ENCODE data around the gene SUSD5. TPM values are rescaled to one million over a fixed set of nuclear protein-coding genes. Genes with fewer than 3 reads are reported as not detected.

SUSD5 gene
- total RNA-seq, 5 donors from 2014 or later (not counting 1 experiment from before 2014, with no cell fraction given): not detected

DNA sequence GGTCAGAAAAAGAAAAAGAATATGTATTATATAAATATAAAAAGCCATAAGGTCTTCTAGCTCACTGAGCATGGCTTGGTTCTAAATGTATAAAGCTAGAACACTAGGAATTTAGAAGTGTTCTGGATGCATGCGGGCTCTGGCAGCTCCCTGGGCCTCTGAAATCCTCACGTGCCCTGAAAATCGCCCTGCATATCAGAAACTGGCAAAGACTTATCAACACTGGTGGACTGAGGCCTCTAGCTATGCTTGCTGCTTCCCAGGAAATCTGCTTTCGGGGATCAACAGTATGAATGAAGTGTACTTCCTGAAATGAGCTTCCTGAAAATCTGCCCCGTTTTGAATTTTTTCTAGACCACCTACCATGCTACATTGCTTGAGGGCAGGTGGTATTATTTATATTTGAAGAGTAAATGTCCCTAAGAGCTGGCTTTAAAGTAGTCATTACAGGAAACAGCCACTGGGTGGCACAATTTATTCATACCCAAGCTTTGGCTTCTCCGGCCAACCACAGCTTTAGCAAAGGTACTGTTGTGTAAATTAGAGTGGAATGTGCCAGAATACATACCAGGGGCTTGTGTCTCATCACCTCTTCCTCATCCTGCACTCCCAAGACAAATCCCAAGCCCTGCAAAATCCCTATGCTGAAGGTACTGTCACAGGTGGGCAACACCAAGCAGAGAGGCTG, 87.1 kb downstream of the SUSD5 start:
- WGBS (ENCODE audit: insufficient coverage): 57% methylated on average over 3 of the region's 6 CpGs
- Mint-ChIP-seq H3K36me3 (peaks cover 41% of the 10 kb centered on the region), H3K9me3 (no peaks in the 10 kb centered on the region), H3K4me1 (peaks cover 0 to 7% (median 4%) of the 10 kb centered on the region in 3 donors), H3K4me3 (no peak overlapping the region), H3K27ac (no peak overlapping the region), H3K27me3 (no peaks in the 10 kb centered on the region)
- H3K9me3 ChIP-seq: no peaks in the 10 kb centered on the region
- no peak overlapping the region for H3K27ac ChIP-seq (ENCODE audit: low read length)
- ChIA-PET CTCF (interaction anchor here (0.5 to 2.8 kb wide), 32 partner anchors 10 to 1048 kb away, joined by 3 to 28 read pairs (median 4); partner anchors contain the start of genes CRTAP (in 1 of the 2), GPD1L (in 1 of the 2) and PDCD6IP (in 1 of the 2)), POLR2A (no interaction called here)
- DNase-seq: peak in 15 of 35 experiments; percentile 6 to 64 (median 18)
- no peaks in the 10 kb centered on the region for H3K27me3 ChIP-seq (replicated peaks in 1 of 2; ENCODE audit: control insufficient read depth in 2 of 2, extremely low read depth in 1 of 2, insufficient read depth in 2 of 2, low read length in 1 of 2)
- H3K4me1 ChIP-seq (ENCODE audit: control insufficient read depth in 1 of 2, extremely low read depth in 1 of 2, insufficient read depth in 2 of 2, low read length in 2 of 2): peaks cover 0 to 2% of the 10 kb centered on the region in 2 experiments
- H3K4me3 ChIP-seq (ENCODE audit: control insufficient read depth in 1 of 2, extremely low read depth in 1 of 2, low read length in 1 of 2): no peak overlapping the region
- H3K36me3 ChIP-seq (ENCODE audit: control insufficient read depth in 2 of 2, extremely low read depth in 1 of 2, insufficient read depth in 1 of 2, low read length in 1 of 2): peaks cover 0 to 35% of the 10 kb centered on the region in 2 donors
- peak in 3 of 4 experiments; percentile 58 to 72 (median 63) for ATAC-seq (replicated peaks in 1 of 4)

DNA sequence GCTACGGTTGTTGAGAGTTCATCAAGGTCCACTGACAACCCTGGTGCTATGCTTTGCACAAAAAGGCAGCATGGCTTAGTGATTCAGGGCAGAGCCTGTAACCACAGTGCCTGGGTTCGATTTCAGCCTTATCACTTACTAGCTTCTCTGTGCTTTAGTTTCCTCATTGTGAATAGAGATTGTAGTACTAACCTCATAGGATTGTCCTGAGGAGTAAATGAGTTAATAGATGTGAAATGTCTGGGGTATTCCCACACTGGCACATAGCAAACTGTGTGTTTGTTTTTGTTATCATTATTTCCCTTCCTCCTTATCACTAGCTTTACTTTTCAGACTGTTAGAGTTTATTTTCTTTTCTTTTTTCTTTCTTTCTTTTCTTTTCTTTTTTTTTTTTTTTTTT, 88.5 kb downstream of the SUSD5 start:
- no peak overlapping the region for H3K27ac Mint-ChIP-seq
- Histone ChIP-seq H3K36me3 (ENCODE audit: control insufficient read depth in 2 of 2, extremely low read depth in 1 of 2, insufficient read depth in 1 of 2, low read length in 1 of 2) (peaks cover 0 to 39% of the 10 kb centered on the region in 2 donors), H3K27ac (ENCODE audit: low read length) (no peak overlapping the region), H3K4me3 (ENCODE audit: control insufficient read depth in 1 of 2, extremely low read depth in 1 of 2, low read length in 1 of 2) (no peak overlapping the region), H3K9me3 (no peaks in the 10 kb centered on the region), H3K4me1 (ENCODE audit: control insufficient read depth in 1 of 2, extremely low read depth in 1 of 2, insufficient read depth in 2 of 2, low read length in 2 of 2) (peaks cover 0 to 2% of the 10 kb centered on the region in 2 experiments), H3K27me3 (replicated peaks in 1 of 2; ENCODE audit: control insufficient read depth in 2 of 2, extremely low read depth in 1 of 2, insufficient read depth in 2 of 2, low read length in 1 of 2) (no peaks in the 10 kb centered on the region)
- ATAC-seq (replicated peaks in 1 of 4): no peak
- ChIA-PET POLR2A (interaction anchor here in 1 of 2 donors (0.6 kb wide), 1 partner anchor 33 kb away, joined by 10 read pairs; no protein-coding TSS in a partner anchor), CTCF (interaction anchor here (0.6 to 2.8 kb wide), 8 partner anchors 70 to 657 kb away, joined by 3 to 28 read pairs (median 8); no protein-coding TSS in a partner anchor)
- H3K27me3 Mint-ChIP-seq: no peaks in the 10 kb centered on the region
- no peak overlapping the region for H3K4me3 Mint-ChIP-seq
- peaks cover 43% of the 10 kb centered on the region for H3K36me3 Mint-ChIP-seq
- peaks cover 0 to 7% (median 4%) of the 10 kb centered on the region in 3 donors for H3K4me1 Mint-ChIP-seq
- WGBS (ENCODE audit: insufficient coverage): 67% methylated on average over 1 of the region's 2 CpGs
- H3K9me3 Mint-ChIP-seq: no peaks in the 10 kb centered on the region
- no peak for DNase-seq

DNA sequence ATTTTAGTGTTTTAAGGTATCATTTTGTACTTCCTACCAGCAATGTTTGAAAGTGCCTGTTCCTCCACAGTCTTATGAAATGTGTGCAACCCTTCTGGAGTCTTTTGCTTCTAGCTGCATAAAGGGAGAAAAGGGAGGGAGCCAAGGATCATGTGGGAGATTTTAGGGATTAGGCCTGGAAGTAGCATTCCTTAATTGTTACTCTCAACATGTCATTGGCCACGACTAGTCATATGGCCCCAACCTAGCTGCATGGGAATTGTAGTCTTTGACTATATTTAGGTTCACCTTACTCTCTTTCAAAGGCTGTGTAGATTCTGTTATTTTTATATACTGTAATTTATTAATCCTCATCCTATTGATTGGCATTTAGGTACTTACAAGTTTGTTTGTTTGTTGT, 89.9 kb downstream of the SUSD5 start:
- no peaks in the 10 kb centered on the region for H3K9me3 Mint-ChIP-seq
- Histone ChIP-seq H3K27me3 (replicated peaks in 1 of 2; ENCODE audit: control insufficient read depth in 2 of 2, extremely low read depth in 1 of 2, insufficient read depth in 2 of 2, low read length in 1 of 2) (no peaks in the 10 kb centered on the region), H3K36me3 (ENCODE audit: control insufficient read depth in 2 of 2, extremely low read depth in 1 of 2, insufficient read depth in 1 of 2, low read length in 1 of 2) (peaks cover 0 to 39% of the 10 kb centered on the region in 2 donors), H3K27ac (ENCODE audit: low read length) (no peak overlapping the region), H3K9me3 (no peaks in the 10 kb centered on the region), H3K4me3 (ENCODE audit: control insufficient read depth in 1 of 2, extremely low read depth in 1 of 2, low read length in 1 of 2) (no peak overlapping the region), H3K4me1 (ENCODE audit: control insufficient read depth in 1 of 2, extremely low read depth in 1 of 2, insufficient read depth in 2 of 2, low read length in 2 of 2) (peaks cover 0 to 2% of the 10 kb centered on the region in 2 experiments)
- peaks cover 44% of the 10 kb centered on the region for H3K36me3 Mint-ChIP-seq
- ChIA-PET CTCF (interaction anchor here (0.6 to 1.1 kb wide), 8 partner anchors 19 to 655 kb away, joined by 3 to 6 read pairs (median 4); no protein-coding TSS in a partner anchor), POLR2A (interaction anchor here in 1 of 2 donors (0.6 kb wide), 1 partner anchor 1130 kb away, joined by 4 read pairs; no protein-coding TSS in a partner anchor)
- peaks cover 0 to 7% (median 2%) of the 10 kb centered on the region in 3 donors for H3K4me1 Mint-ChIP-seq
- no peak overlapping the region for H3K4me3 Mint-ChIP-seq
- WGBS (ENCODE audit: insufficient coverage): no CpG with 5 or more reads among the region's 1 CpG
- ATAC-seq (replicated peaks in 1 of 4): no peak
- no peak overlapping the region for H3K27ac Mint-ChIP-seq
- no peak for DNase-seq
- H3K27me3 Mint-ChIP-seq: no peaks in the 10 kb centered on the region

DNA sequence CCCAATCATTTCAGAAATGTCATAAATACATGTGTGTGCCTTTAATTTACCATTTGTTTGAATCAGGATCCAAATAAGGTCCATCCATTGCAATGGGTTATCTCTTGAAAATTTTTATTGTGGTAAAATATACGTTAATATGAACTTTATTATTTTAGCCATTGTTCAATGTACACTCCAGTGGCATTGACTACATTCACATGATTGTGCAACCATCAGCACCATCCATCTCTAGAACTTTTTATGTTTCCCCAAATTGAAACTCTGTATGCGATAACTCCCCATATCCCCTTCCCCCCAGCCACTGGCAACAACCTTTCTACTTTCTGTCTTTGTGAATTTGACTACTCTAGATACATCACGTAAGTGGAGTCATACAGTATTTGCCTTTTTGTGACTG, 92.8 kb downstream of the SUSD5 start:
- Mint-ChIP-seq H3K9me3 (no peaks in the 10 kb centered on the region), H3K27ac (no peak overlapping the region), H3K4me3 (no peak overlapping the region), H3K36me3 (peaks cover 46% of the 10 kb centered on the region), H3K27me3 (no peaks in the 10 kb centered on the region), H3K4me1 (no peaks in the 10 kb centered on the region)
- no CpG with 5 or more reads among the region's 3 CpGs for WGBS (ENCODE audit: insufficient coverage)
- CTCF ChIA-PET: no interaction called here
- Histone ChIP-seq H3K36me3 (ENCODE audit: control insufficient read depth in 2 of 2, extremely low read depth in 1 of 2, insufficient read depth in 1 of 2, low read length in 1 of 2) (peaks cover 0 to 29% of the 10 kb centered on the region in 2 donors), H3K27ac (ENCODE audit: low read length) (no peak overlapping the region), H3K27me3 (replicated peaks in 1 of 2; ENCODE audit: control insufficient read depth in 2 of 2, extremely low read depth in 1 of 2, insufficient read depth in 2 of 2, low read length in 1 of 2) (no peaks in the 10 kb centered on the region), H3K4me3 (ENCODE audit: control insufficient read depth in 1 of 2, extremely low read depth in 1 of 2, low read length in 1 of 2) (no peak overlapping the region), H3K4me1 (ENCODE audit: control insufficient read depth in 1 of 2, extremely low read depth in 1 of 2, insufficient read depth in 2 of 2, low read length in 2 of 2) (no peaks in the 10 kb centered on the region), H3K9me3 (no peaks in the 10 kb centered on the region)
- ATAC-seq (replicated peaks in 1 of 4): no peak
- DNase-seq: no peak
- POLR2A ChIA-PET: no interaction called here

DNA sequence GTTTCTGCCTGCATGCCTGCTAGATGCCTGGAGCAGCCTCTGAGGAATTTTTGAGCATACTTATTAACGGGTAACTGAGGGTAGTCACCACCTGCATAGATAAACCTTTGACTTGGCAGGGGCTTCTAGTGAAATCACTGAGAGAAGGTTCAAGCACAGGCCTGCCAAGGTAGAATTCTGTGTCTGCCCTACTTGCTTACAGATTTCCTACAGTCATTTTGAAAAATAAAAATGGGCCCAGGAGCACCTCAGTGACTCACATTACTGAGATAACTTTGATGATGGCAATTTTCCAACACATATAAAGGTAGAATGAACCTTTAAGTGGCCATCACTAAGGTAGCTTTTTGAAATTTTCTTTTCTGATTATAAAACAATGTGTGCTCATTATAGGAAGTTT, 94.0 kb downstream of the SUSD5 start:
- Mint-ChIP-seq H3K4me3 (no peak overlapping the region), H3K27me3 (no peaks in the 10 kb centered on the region), H3K36me3 (peaks cover 48% of the 10 kb centered on the region), H3K4me1 (peaks cover 0 to under 1% (median under 1%) of the 10 kb centered on the region in 3 donors), H3K9me3 (no peaks in the 10 kb centered on the region), H3K27ac (peak overlapping the region in 1 of 2 donors; percentile 7)
- no peaks in the 10 kb centered on the region for H3K9me3 ChIP-seq
- H3K36me3 ChIP-seq (ENCODE audit: control insufficient read depth in 2 of 2, extremely low read depth in 1 of 2, insufficient read depth in 1 of 2, low read length in 1 of 2): peaks cover 0 to 26% of the 10 kb centered on the region in 2 donors
- no peaks in the 10 kb centered on the region for H3K27me3 ChIP-seq (replicated peaks in 1 of 2; ENCODE audit: control insufficient read depth in 2 of 2, extremely low read depth in 1 of 2, insufficient read depth in 2 of 2, low read length in 1 of 2)
- no CpG with 5 or more reads among the region's 1 CpG for WGBS (ENCODE audit: insufficient coverage)
- no peak for DNase-seq
- no peaks in the 10 kb centered on the region for H3K4me1 ChIP-seq (ENCODE audit: control insufficient read depth in 1 of 2, extremely low read depth in 1 of 2, insufficient read depth in 2 of 2, low read length in 2 of 2)
- ChIA-PET POLR2A (no interaction called here), CTCF (interaction anchor here in 1 of 2 donors (0.5 to 0.6 kb wide), 3 partner anchors 274 to 469 kb away, joined by 3 to 5 read pairs (median 4); no protein-coding TSS in a partner anchor)
- H3K27ac ChIP-seq (ENCODE audit: low read length): no peak overlapping the region
- ATAC-seq (replicated peaks in 1 of 4): no peak
- H3K4me3 ChIP-seq (ENCODE audit: control insufficient read depth in 1 of 2, extremely low read depth in 1 of 2, low read length in 1 of 2): no peak overlapping the region

DNA sequence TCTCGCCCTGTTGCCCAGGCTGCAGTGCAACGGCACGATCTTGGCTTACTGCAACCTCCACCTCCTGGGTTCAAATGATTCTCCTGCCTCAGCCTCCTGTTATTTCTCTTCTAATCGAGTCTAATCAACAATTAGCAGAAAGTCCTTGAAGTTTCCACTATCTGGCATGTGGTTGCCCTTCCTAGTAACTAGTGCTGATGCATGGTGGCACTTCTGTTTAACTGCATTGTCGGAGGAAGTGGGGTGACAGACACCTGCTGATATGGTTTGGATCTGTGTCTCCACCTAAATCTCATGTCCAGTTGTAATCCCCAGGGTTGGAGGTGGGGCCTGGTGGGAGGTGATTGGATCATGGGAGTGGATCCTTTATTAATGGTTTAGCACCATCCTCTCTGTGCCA, 95.6 kb downstream of the SUSD5 start:
- H3K4me1 Mint-ChIP-seq: peaks cover 5 to 9% (median 6%) of the 10 kb centered on the region in 3 donors
- H3K27ac Mint-ChIP-seq: peak overlapping the region in 1 of 2 donors; percentile 59
- CTCF ChIA-PET: interaction anchor here (0.7 to 1.2 kb wide), 2 partner anchors 174 to 263 kb away, joined by 3 read pairs; no protein-coding TSS in a partner anchor
- no peaks in the 10 kb centered on the region for H3K9me3 ChIP-seq
- POLR2A ChIA-PET: interaction anchor here in 1 of 2 donors (0.6 kb wide), 1 partner anchor 83 kb away, joined by 3 read pairs; no protein-coding TSS in a partner anchor
- 98% methylated on average over 5 of the region's 5 CpGs for WGBS (ENCODE audit: insufficient coverage)
- H3K36me3 ChIP-seq (ENCODE audit: control insufficient read depth in 2 of 2, extremely low read depth in 1 of 2, insufficient read depth in 1 of 2, low read length in 1 of 2): peaks cover 0 to 26% of the 10 kb centered on the region in 2 donors
- no peak for ATAC-seq (replicated peaks in 1 of 4)
- no peaks in the 10 kb centered on the region for H3K9me3 Mint-ChIP-seq
- peaks cover 44% of the 10 kb centered on the region for H3K36me3 Mint-ChIP-seq
- no peak overlapping the region for H3K4me3 Mint-ChIP-seq
- H3K4me3 ChIP-seq (ENCODE audit: control insufficient read depth in 1 of 2, extremely low read depth in 1 of 2, low read length in 1 of 2): no peak overlapping the region
- H3K4me1 ChIP-seq (ENCODE audit: control insufficient read depth in 1 of 2, extremely low read depth in 1 of 2, insufficient read depth in 2 of 2, low read length in 2 of 2): no peaks in the 10 kb centered on the region
- H3K27ac ChIP-seq (ENCODE audit: low read length): no peak overlapping the region
- DNase-seq: no peak
- no peaks in the 10 kb centered on the region for H3K27me3 Mint-ChIP-seq
- H3K27me3 ChIP-seq (replicated peaks in 1 of 2; ENCODE audit: control insufficient read depth in 2 of 2, extremely low read depth in 1 of 2, insufficient read depth in 2 of 2, low read length in 1 of 2): no peaks in the 10 kb centered on the region

Data from T-cell (primary cell).